ENCODE results near the gene DNAI4.

DNA sequence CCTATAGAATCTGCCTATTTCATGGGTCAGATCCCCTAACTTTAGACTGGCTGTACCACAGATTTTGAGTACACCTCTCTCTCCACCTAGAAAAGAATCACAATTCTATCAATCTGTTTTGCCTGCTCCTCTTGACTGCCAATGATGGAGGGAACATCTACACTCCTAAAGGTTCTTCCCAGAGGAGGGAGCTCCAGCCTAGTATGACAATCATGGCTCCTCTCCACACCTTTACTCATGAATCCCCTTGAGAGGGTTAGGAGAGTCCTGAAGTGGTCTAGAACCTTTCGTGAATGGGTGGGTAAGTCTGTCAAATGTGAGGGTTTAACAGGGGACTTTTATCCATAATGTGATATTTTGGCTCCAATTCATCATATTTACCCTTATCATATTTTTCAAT is 48.0 kb downstream of the DNAI4 start:
- TF ChIP-seq CEBPB (IDR thresholded peaks at IDR 0.05; ENCODE audit: low read depth), result no peak
- TF ChIP-seq EZH2phosphoT487 (IDR thresholded peaks at IDR 0.05; ENCODE audit: borderline replicate concordance), result no peak
